ENCODE measurements around the gene MYB. TPM values are rescaled to one million over a fixed set of nuclear protein-coding genes. Genes with fewer than 3 reads are reported as not detected.

Gene MYB
- total RNA-seq, 4 donors from 2014 or later: 2.6 to 6.9 (median 3.1) TPM

DNA sequence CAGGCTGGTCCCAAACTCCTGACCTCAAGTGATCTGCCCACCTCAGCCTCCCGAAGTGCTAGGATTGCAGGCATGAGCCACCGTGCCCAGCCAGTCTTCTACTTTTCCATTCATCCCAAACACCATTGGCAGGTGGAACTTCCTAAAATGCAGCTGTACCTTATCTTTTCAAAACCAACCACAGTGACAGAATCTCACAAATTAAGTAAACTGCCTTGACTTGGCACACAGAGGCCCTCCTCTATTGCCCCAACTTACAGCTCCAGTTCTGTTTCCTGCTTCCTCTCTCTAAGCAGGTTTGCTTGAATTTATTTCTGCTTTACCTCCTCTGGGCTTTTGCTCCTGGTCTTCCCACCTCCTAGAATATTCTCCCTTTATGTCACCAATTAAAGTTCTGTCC, 7.6 kb downstream of the MYB start:
- WGBS, 2 donors: 47 to 100% methylated on average over 2 of the region's 2 CpGs

GRCh38 chr6:135189344-135189743, 8.2 kb downstream of the MYB start:
- Histone ChIP-seq H3K27ac (no peak overlapping the region), H3K4me3 (no peak overlapping the region), H3K9me3 (no peaks in the 10 kb centered on the region), H3K4me1 (peaks cover 0 to 20% (median 0%) of the 10 kb centered on the region in 3 donors), H3K27me3 (peaks cover 0 to 33% (median 3%) of the 10 kb centered on the region in 4 donors), H3K36me3 (peaks cover 0 to 19% (median 0%) of the 10 kb centered on the region in 3 donors)
- TF ChIP-seq, protein P1, sequence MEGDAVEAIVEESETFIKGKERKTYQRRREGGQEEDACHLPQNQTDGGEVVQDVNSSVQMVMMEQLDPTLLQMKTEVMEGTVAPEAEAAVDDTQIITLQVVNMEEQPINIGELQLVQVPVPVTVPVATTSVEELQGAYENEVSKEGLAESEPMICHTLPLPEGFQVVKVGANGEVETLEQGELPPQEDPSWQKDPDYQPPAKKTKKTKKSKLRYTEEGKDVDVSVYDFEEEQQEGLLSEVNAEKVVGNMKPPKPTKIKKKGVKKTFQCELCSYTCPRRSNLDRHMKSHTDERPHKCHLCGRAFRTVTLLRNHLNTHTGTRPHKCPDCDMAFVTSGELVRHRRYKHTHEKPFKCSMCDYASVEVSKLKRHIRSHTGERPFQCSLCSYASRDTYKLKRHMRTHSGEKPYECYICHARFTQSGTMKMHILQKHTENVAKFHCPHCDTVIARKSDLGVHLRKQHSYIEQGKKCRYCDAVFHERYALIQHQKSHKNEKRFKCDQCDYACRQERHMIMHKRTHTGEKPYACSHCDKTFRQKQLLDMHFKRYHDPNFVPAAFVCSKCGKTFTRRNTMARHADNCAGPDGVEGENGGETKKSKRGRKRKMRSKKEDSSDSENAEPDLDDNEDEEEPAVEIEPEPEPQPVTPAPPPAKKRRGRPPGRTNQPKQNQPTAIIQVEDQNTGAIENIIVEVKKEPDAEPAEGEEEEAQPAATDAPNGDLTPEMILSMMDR (IDR thresholded peaks at IDR 0.05): no peak
- TF ChIP-seq POLR2A (IDR thresholded peaks at IDR 0.05): no peak
- no peak for DNase-seq
- intact Hi-C loops (cut with DNase I): no loop called here
- WGBS, 2 donors: 69 to 92% methylated on average over 1 of the region's 1 CpG

More for the DNA sequence above, 7.6 kb downstream of the MYB start:
- H3K9me3 ChIP-seq: no peaks in the 10 kb centered on the region
- intact Hi-C loops (cut with DNase I): no loop called here
- H3K27me3 ChIP-seq: peaks cover 0 to 38% (median 3%) of the 10 kb centered on the region in 4 donors
- TF ChIP-seq POLR2A (IDR thresholded peaks at IDR 0.05): no peak
- TF ChIP-seq, protein P1 (IDR thresholded peaks at IDR 0.05): no peak
- H3K4me3 ChIP-seq: no peak overlapping the region
- H3K4me1 ChIP-seq: peaks cover 0 to 26% (median 3%) of the 10 kb centered on the region in 3 donors
- H3K27ac ChIP-seq: no peak overlapping the region
- DNase-seq: no peak
- peaks cover 0 to 17% (median 0%) of the 10 kb centered on the region in 3 donors for H3K36me3 ChIP-seq

- 75 to 76% methylated on average over 10 of the region's 10 CpGs for WGBS, 2 donors
- intact Hi-C loops (cut with DNase I): no loop called here
- DNase-seq: no peak
- H3K9me3 ChIP-seq: no peaks in the 10 kb centered on the region
- peaks cover 0 to 32% (median 0%) of the 10 kb centered on the region in 3 donors for H3K36me3 ChIP-seq
- H3K27ac ChIP-seq: no peak overlapping the region
- no peak overlapping the region for H3K4me3 ChIP-seq
- H3K4me1 ChIP-seq: no peaks in the 10 kb centered on the region
- H3K27me3 ChIP-seq: peaks cover 0 to 11% (median 0%) of the 10 kb centered on the region in 4 donors
- TF ChIP-seq, protein P1 (IDR thresholded peaks at IDR 0.05): no peak
- no peak for TF ChIP-seq POLR2A (IDR thresholded peaks at IDR 0.05)
Observed at GRCh38 chr6:135191508-135192255, 10.6 kb downstream of the MYB start.

DNA sequence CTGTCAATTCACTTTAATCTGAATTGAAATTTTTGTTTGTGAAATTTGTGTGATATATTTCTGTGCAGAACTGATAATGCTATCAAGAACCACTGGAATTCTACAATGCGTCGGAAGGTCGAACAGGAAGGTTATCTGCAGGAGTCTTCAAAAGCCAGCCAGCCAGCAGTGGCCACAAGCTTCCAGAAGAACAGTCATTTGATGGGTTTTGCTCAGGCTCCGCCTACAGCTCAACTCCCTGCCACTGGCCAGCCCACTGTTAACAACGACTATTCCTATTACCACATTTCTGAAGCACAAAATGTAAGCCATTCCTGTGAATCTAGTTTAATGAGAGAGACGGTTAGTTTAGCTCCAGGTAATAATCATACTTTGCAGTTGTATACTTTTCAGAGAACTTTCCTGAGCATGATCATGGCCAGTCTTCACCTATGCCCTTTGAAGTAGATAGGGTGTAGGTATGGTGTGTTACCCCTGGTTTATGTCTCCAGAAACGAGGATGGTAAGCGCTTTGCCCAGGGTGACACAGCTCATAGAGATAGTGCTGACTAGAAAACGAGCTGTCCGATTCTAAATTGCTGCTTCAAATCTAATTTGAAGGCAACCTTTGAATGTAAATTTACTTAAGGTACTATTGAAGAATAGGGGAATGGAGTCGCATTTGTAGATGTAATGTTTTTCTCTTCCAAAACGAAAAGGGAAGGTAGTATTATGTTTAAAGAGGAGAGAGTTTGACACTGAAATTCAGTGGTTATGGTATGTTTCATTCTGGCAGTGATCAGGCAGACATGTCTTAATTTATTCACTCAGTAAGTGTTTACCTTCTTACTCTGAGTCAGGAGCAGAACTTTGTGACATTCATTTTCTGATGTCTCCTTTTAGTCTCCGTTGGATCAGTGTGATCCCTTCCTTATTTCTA, 11.4 kb downstream of the MYB start:
- H3K27ac ChIP-seq: no peak overlapping the region
- intact Hi-C loops (cut with DNase I): no loop called here
- H3K27me3 ChIP-seq: peaks cover 0 to 7% (median 0%) of the 10 kb centered on the region in 4 donors
- H3K36me3 ChIP-seq: peaks cover 0 to 40% (median 0%) of the 10 kb centered on the region in 3 donors
- no peaks in the 10 kb centered on the region for H3K9me3 ChIP-seq
- no peak overlapping the region for H3K4me3 ChIP-seq
- 81 to 85% methylated on average over 13 of the region's 13 CpGs for WGBS, 2 donors
- H3K4me1 ChIP-seq: no peaks in the 10 kb centered on the region
- no peak for DNase-seq
- TF ChIP-seq, protein P1 (IDR thresholded peaks at IDR 0.05): no peak
- TF ChIP-seq POLR2A (IDR thresholded peaks at IDR 0.05): no peak

Measured in esophagus squamous epithelium (tissue), 5 donors.